Panc1 (cell line): ENCODE data around the gene CPO. TPM values are rescaled to one million over a fixed set of nuclear protein-coding genes. Genes with fewer than 3 reads are reported as not detected.

Experiments
- ATAC-seq: fragments of 200-7000 bp; cut with Tn5 transposase; 2 replicates; pipeline ENCODE4 v1.9.1; 2020; ENCODE audit warnings: mild to moderate bottlenecking, moderate library complexity
- BruUV-seq: library from RNA; stranded (reverse); fragments of 400-500 nt; replicated peaks from 2 replicates; lab custom pipeline; 2021; lab: Mats Ljungman, UMichigan
- CTCF ChIA-PET: fragments of 300-600 bp; sonication (Branson Sonifier 250); formaldehyde crosslinking; loops from one replicate; lab custom pipeline; 2022; ENCODE audit warnings: antibody characterized with exemption; lab: Charles Lee
- POLR2A ChIA-PET: fragments of 300-600 bp; sonication (Branson Sonifier 250); formaldehyde crosslinking; loops from one replicate; lab custom pipeline; 2022; ENCODE audit warnings: antibody characterized with exemption; lab: Charles Lee
- DNase-seq: peaks from one replicate; pipeline ENCODE4 v3.0.0-alpha.2; 2010; ENCODE audit warnings: low read depth, low spot score
- H3K27ac ChIP-seq: 2 replicates; pipeline ENCODE4 v1.5.1; 2011; ENCODE audit warnings: mild to moderate bottlenecking, low read length, inconsistent platforms
- H3K27me3 ChIP-seq: fragments of 200-500 bp; sonication (Bioruptor generic); 2 replicates; pipeline ENCODE4 v1.6.0; 2014; ENCODE audit warnings: low read length, inconsistent platforms; ENCODE audit not compliant: control insufficient read depth, insufficient read depth
- H3K36me3 ChIP-seq: fragments of 200-500 bp; sonication (Bioruptor generic); 2 replicates; pipeline ENCODE4 v1.5.1; 2014; ENCODE audit warnings: inconsistent platforms, mild to moderate bottlenecking, low read length, moderate library complexity; ENCODE audit not compliant: control insufficient read depth, insufficient read depth
- H3K4me1 ChIP-seq: 2 replicates; pipeline ENCODE4 v1.5.1; 2011; ENCODE audit warnings: inconsistent platforms, mild to moderate bottlenecking, low read length, moderate library complexity; ENCODE audit not compliant: control insufficient read depth, insufficient read depth
- H3K4me3 ChIP-seq, 2 experiments: 2 replicates each; pipeline ENCODE4 v1.5.1; 2011 to 2012; ENCODE audit warnings: low read depth in 2 of 2, low read length in 2 of 2, mild to moderate bottlenecking in 2 of 2, inconsistent platforms in 1 of 2, moderate library complexity in 1 of 2
- H3K9me3 ChIP-seq: fragments of 200-500 bp; sonication (Bioruptor generic); 2 replicates; pipeline ENCODE4 v1.5.1; 2014; ENCODE audit warnings: low read depth, mild to moderate bottlenecking, inconsistent platforms, low read length, moderate library complexity; ENCODE audit not compliant: control insufficient read depth, insufficient read depth
- POLR2AphosphoS5 ChIP-seq: IDR thresholded peaks from 2 replicates; pipeline ENCODE4 v1.6.1; 2012; ENCODE audit warnings: mild to moderate bottlenecking, low read depth, low read length, moderate library complexity
- SIN3A ChIP-seq: IDR thresholded peaks from 2 replicates; pipeline ENCODE4 v1.6.1; 2012; ENCODE audit warnings: low read depth, mild to moderate bottlenecking, low read length, moderate library complexity, borderline replicate concordance; ENCODE audit not compliant: insufficient read depth
- TCF7L2 ChIP-seq: IDR thresholded peaks from 2 replicates; pipeline ENCODE4 v1.6.1; 2011; ENCODE audit warnings: mild to moderate bottlenecking, low read depth, low read length, inconsistent platforms
- in situ Hi-C: cut with HindIII; loops from 2 replicates; pipeline ENCODE4 v1.10.0; 2016; ENCODE audit warnings: low sequenced_read_pairs, low pct_unique_long_range_greater_than_20kb
- intact Hi-C: fragments of 100-400 bp; cut with micrococcal nuclease; formaldehyde crosslinking; loops from one replicate; pipeline ENCODE4 v1.10.0; 2022; ENCODE audit not compliant: unreplicated experiment
- total RNA-seq: library from RNA; stranded (reverse); gene quantifications from one replicate; pipeline ENCODE4 v1.2.1, GENCODE V29; 2021; ENCODE audit not compliant: unreplicated experiment
- TF ChIP-seq, protein P1 (sequence below): fragments of 450-650 bp; IDR thresholded peaks from 2 replicates; pipeline ENCODE4 v1.5.1; 2017; ENCODE audit warnings: mild to moderate bottlenecking
- TF ChIP-seq, protein P2 (sequence below), 2 experiments: IDR thresholded peaks; 2 replicates each; pipeline ENCODE4 v1.6.1; 2011 to 2012; ENCODE audit warnings: low read depth in 2 of 2, control low read depth in 1 of 2, low read length in 1 of 2, mild to moderate bottlenecking in 1 of 2, moderate library complexity in 1 of 2; ENCODE audit not compliant: insufficient read depth in 1 of 2

The CPO gene
- total RNA-seq, 1 experiment from 2014 or later, result not detected

DNA sequence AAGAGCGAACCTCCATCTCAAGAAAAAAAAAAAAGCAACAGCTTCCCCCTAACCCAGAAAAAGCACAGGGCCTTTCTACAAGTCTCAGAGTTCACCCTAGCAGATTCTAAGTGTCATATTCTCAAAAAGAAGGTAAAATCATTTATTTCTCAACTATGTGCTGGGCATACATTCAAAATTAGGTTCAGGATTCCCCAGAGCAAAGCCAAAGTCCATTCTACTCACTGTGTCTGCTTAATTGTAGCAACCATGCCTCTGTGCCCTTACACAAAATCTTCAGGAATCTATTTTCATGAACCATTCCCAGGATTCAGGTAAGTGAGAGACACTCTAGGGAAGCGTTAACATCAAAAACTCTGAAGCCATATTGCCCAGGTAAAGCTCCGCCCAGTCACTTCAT lies 40.0 kb downstream of the CPO start:
- DNase-seq (no peak), ATAC-seq (no peak)
- CTCF ChIA-PET, result no interaction called here
- Histone ChIP-seq H3K4me1 (peaks cover 18% of the 10 kb centered on the region), H3K9me3 (no peaks in the 10 kb centered on the region), H3K27me3 (no peaks in the 10 kb centered on the region), H3K4me3 (no peak overlapping the region), H3K27ac (no peak overlapping the region), H3K36me3 (no peaks in the 10 kb centered on the region)
- BruUV-seq, result no TSS peak
- POLR2A ChIA-PET, result no interaction called here
- TF ChIP-seq, protein P1, sequence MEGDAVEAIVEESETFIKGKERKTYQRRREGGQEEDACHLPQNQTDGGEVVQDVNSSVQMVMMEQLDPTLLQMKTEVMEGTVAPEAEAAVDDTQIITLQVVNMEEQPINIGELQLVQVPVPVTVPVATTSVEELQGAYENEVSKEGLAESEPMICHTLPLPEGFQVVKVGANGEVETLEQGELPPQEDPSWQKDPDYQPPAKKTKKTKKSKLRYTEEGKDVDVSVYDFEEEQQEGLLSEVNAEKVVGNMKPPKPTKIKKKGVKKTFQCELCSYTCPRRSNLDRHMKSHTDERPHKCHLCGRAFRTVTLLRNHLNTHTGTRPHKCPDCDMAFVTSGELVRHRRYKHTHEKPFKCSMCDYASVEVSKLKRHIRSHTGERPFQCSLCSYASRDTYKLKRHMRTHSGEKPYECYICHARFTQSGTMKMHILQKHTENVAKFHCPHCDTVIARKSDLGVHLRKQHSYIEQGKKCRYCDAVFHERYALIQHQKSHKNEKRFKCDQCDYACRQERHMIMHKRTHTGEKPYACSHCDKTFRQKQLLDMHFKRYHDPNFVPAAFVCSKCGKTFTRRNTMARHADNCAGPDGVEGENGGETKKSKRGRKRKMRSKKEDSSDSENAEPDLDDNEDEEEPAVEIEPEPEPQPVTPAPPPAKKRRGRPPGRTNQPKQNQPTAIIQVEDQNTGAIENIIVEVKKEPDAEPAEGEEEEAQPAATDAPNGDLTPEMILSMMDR, result no peak
- no peak for TF ChIP-seq SIN3A
- no peak for TF ChIP-seq TCF7L2
- no peak for TF ChIP-seq POLR2AphosphoS5
- TF ChIP-seq, protein P2, sequence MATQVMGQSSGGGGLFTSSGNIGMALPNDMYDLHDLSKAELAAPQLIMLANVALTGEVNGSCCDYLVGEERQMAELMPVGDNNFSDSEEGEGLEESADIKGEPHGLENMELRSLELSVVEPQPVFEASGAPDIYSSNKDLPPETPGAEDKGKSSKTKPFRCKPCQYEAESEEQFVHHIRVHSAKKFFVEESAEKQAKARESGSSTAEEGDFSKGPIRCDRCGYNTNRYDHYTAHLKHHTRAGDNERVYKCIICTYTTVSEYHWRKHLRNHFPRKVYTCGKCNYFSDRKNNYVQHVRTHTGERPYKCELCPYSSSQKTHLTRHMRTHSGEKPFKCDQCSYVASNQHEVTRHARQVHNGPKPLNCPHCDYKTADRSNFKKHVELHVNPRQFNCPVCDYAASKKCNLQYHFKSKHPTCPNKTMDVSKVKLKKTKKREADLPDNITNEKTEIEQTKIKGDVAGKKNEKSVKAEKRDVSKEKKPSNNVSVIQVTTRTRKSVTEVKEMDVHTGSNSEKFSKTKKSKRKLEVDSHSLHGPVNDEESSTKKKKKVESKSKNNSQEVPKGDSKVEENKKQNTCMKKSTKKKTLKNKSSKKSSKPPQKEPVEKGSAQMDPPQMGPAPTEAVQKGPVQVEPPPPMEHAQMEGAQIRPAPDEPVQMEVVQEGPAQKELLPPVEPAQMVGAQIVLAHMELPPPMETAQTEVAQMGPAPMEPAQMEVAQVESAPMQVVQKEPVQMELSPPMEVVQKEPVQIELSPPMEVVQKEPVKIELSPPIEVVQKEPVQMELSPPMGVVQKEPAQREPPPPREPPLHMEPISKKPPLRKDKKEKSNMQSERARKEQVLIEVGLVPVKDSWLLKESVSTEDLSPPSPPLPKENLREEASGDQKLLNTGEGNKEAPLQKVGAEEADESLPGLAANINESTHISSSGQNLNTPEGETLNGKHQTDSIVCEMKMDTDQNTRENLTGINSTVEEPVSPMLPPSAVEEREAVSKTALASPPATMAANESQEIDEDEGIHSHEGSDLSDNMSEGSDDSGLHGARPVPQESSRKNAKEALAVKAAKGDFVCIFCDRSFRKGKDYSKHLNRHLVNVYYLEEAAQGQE (IDR thresholded peaks at IDR 0.05; ENCODE audit: insufficient read depth in 1 of 2, low read depth in 2 of 2, low read length in 1 of 2), result no peak
- in situ Hi-C loops (no loop called here), intact Hi-C loops (no loop called here)

DNA sequence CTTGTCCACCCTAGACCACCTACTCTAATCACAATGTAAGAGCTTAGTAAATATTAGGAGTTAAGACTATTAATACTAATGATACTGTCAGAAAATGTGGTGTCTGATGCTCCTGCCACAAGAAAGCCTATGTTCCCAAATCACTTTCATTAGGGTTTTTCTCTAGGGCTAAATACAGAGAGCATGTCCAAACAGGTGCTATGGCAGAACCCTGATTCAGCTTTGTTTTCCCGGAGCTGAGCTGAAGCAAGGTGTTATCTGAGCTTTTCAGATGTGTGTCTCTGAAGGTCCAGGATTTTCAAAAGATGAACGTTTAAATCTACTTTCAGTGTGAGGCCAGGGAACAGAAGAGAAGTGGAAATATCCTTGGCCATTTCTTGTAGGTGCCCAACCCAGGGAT lies 40.6 kb downstream of the CPO start:
- CTCF ChIA-PET, result no interaction called here
- H3K9me3 ChIP-seq, result no peaks in the 10 kb centered on the region

More for the DNA sequence above, 40.6 kb downstream of the CPO start:
- Histone ChIP-seq H3K4me1 (peaks cover 18% of the 10 kb centered on the region), H3K27ac (no peak overlapping the region), H3K4me3 (no peak overlapping the region), H3K36me3 (no peaks in the 10 kb centered on the region), H3K27me3 (no peaks in the 10 kb centered on the region)
- POLR2A ChIA-PET, result no interaction called here
- intact Hi-C loops, result loop anchor here (2.0 to 10.0 kb wide), 4 partner anchors 179 to 335 kb away; partner anchors contain the start of gene KLF7
- in situ Hi-C loops, result no loop called here
- TF ChIP-seq POLR2AphosphoS5 (no peak), SIN3A (no peak), TCF7L2 (no peak)
- TF ChIP-seq, protein P2 (IDR thresholded peaks at IDR 0.05; ENCODE audit: insufficient read depth in 1 of 2, low read depth in 2 of 2, low read length in 1 of 2), result no peak
- TF ChIP-seq, protein P1, result no peak
- ATAC-seq, result no peak
- no TSS peak for BruUV-seq
- no peak for DNase-seq
